Endothelial cell of umbilical vein (primary cell): ENCODE results near the gene LRRC47. TPM values are rescaled to one million over a fixed set of nuclear protein-coding genes. Genes with fewer than 3 reads are reported as not detected.

ENCODE experiments used
- BruUV-seq: library from RNA; stranded (reverse); fragments of 400-500 nt; replicated peaks from 2 replicates; lab custom pipeline; 2021; lab: Mats Ljungman, UMichigan
- CTCF ChIA-PET: fragments of 300-600, 350-600 bp; sonication (Branson Sonifier 250); formaldehyde crosslinking; loops from one replicate; lab custom pipeline; 2021; ENCODE audit warnings: antibody characterized with exemption, inconsistent platforms; lab: Charles Lee
- POLR2A ChIA-PET: fragments of 300-600, 350-600 bp; sonication (Branson Sonifier 250); formaldehyde crosslinking; loops from one replicate; lab custom pipeline; 2021; ENCODE audit warnings: antibody characterized with exemption, inconsistent platforms; lab: Charles Lee
- DNase-seq: peaks from one replicate; pipeline ENCODE4 v3.0.0-alpha.2; 2011; ENCODE audit warnings: low read depth, low spot score
- FAIRE-seq: peaks from 2 replicates; lab custom pipeline; 2011; peaks lifted over from hg19 to GRCh38; lab: Jason Lieb, UNC
- H2AFZ ChIP-seq: 2 replicates; pipeline ENCODE4 v1.6.0; 2012; ENCODE audit warnings: low read depth, low read length, control low read depth, inconsistent platforms
- H3K27ac ChIP-seq: 2 replicates; pipeline ENCODE4 v1.5.1; 2011; ENCODE audit warnings: low read depth, mild to moderate bottlenecking, control low read depth, low read length, moderate library complexity; ENCODE audit not compliant: insufficient read depth
- H3K27me3 ChIP-seq, 2 experiments: 2 replicates each; pipeline versions ENCODE4 v1.6.0 to v1.6.1; 2011; ENCODE audit warnings: low read length in 2 of 2, mixed read lengths in 1 of 2; ENCODE audit not compliant: control insufficient read depth in 2 of 2, insufficient read depth in 2 of 2
- H3K36me3 ChIP-seq, 2 experiments: 2 replicates in 1 of 2; 3 replicates in 1 of 2; pipeline ENCODE4 v1.5.1; 2011; ENCODE audit warnings: low read length in 2 of 2, mild to moderate bottlenecking in 1 of 2, moderate library complexity in 1 of 2; ENCODE audit not compliant: control insufficient read depth in 2 of 2, insufficient read depth in 2 of 2; ENCODE audit errors: extremely low read depth in 1 of 2
- H3K4me1 ChIP-seq: 3 replicates; pipeline ENCODE4 v1.5.1; 2011; ENCODE audit warnings: mild to moderate bottlenecking, low read length; ENCODE audit not compliant: control insufficient read depth, insufficient read depth; ENCODE audit errors: extremely low read depth
- H3K4me2 ChIP-seq: 2 replicates; pipeline ENCODE4 v1.6.1; 2011; ENCODE audit warnings: low read length, control low read depth, mixed read lengths; ENCODE audit not compliant: insufficient read depth
- H3K4me3 ChIP-seq, 3 experiments: fragments of 200-600 bp in 1 of 3; sonication (generic), shearing (Covaris generic) in 1 of 3; replicated peaks in 1 of 3; 2 replicates each; pipeline ENCODE4 v1.5.1; 2011 to 2016; ENCODE audit warnings: control low read depth in 3 of 3, low read length in 3 of 3, mild to moderate bottlenecking in 2 of 3, inconsistent platforms in 1 of 3, low read depth in 1 of 3, moderate library complexity in 1 of 3; ENCODE audit not compliant: insufficient read depth in 1 of 3
- H3K79me2 ChIP-seq: 2 replicates; pipeline ENCODE4 v1.6.0; 2012; ENCODE audit warnings: low read length, inconsistent platforms; ENCODE audit not compliant: control insufficient read depth, insufficient read depth
- H3K9ac ChIP-seq: replicated peaks from 2 replicates; pipeline ENCODE3; 2011; ENCODE audit warnings: low read length, control low read depth; ENCODE audit not compliant: insufficient read depth; ENCODE audit errors: extremely low read depth
- H3K9me1 ChIP-seq: replicated peaks from 3 replicates; pipeline ENCODE4 v1.6.0; 2011; ENCODE audit warnings: mild to moderate bottlenecking, low read length; ENCODE audit not compliant: control insufficient read depth, insufficient read depth; ENCODE audit errors: extremely low read depth
- H3K9me3 ChIP-seq: replicated peaks from 2 replicates; pipeline ENCODE4 v1.5.1; 2012; ENCODE audit warnings: low read length, inconsistent platforms; ENCODE audit not compliant: control insufficient read depth, insufficient read depth
- H4K20me1 ChIP-seq: replicated peaks from 2 replicates; pipeline ENCODE3; 2011; ENCODE audit warnings: mild to moderate bottlenecking, low read length; ENCODE audit not compliant: control insufficient read depth, insufficient read depth; ENCODE audit errors: extremely low read depth
- CTCF ChIP-seq, 2 donors: IDR thresholded peaks; 1 replicate in 1 of 2; 2 replicates in 1 of 2; pipeline ENCODE4 v1.5.1; 2011; ENCODE audit warnings: low read length in 2 of 2, mild to moderate bottlenecking in 2 of 2, moderate library complexity in 2 of 2, control low read depth in 1 of 2, inconsistent platforms in 1 of 2, low read depth in 1 of 2; ENCODE audit not compliant: insufficient read depth in 1 of 2; ENCODE audit errors: extremely low read depth in 1 of 2
- EZH2 ChIP-seq: IDR thresholded peaks from 2 replicates; pipeline ENCODE4 v1.6.1; 2012; ENCODE audit warnings: borderline replicate concordance, low read depth, mild to moderate bottlenecking, moderate library complexity, low read length, inconsistent platforms; ENCODE audit not compliant: severe bottlenecking
- FOS ChIP-seq: IDR thresholded peaks from 2 replicates; pipeline ENCODE4 v1.6.1; 2011; ENCODE audit warnings: mild to moderate bottlenecking, low read length, moderate library complexity, borderline replicate concordance; ENCODE audit not compliant: insufficient read depth
- GATA2 ChIP-seq: IDR thresholded peaks from 2 replicates; pipeline ENCODE4 v1.7.0; 2011; ENCODE audit warnings: low read depth, mild to moderate bottlenecking, moderate library complexity, mixed read lengths, low read length; ENCODE audit not compliant: insufficient read length, insufficient read depth
- JUN ChIP-seq: IDR thresholded peaks from 2 replicates; pipeline ENCODE4 v1.6.1; 2011; ENCODE audit warnings: borderline replicate concordance, low read depth; ENCODE audit not compliant: insufficient read length, insufficient read depth
- MYC ChIP-seq: IDR thresholded peaks from one replicate; pipeline ENCODE4 v1.6.1; 2011; ENCODE audit warnings: mild to moderate bottlenecking, low read depth, low read length
- POLR2A ChIP-seq: IDR thresholded peaks from 2 replicates; pipeline ENCODE4 v1.6.1; 2012; ENCODE audit warnings: low read depth, mild to moderate bottlenecking, control low read depth, low read length
- POLR2AphosphoS5 ChIP-seq: IDR thresholded peaks from 2 replicates; pipeline ENCODE4 v1.6.1; 2012; ENCODE audit warnings: low read depth, mild to moderate bottlenecking, control low read depth, low read length, moderate library complexity; ENCODE audit not compliant: insufficient read depth
- dilution Hi-C: fragments of 300-500 bp; cut with MboI; formaldehyde crosslinking; loops from one replicate; pipeline ENCODE4 v1.15.0; 2019; ENCODE audit warnings: low sequenced_read_pairs; ENCODE audit not compliant: extremely low pct_ligation_motif_present
- intact Hi-C: fragments of 100-400 bp; cut with micrococcal nuclease; formaldehyde crosslinking; loops from one replicate; pipeline ENCODE4 v1.10.0; 2022
- polyA plus RNA-seq, 4 experiments: library from polyadenylated mRNA; depleted of rRNA in 3 of 4; stranded (reverse) in 3 of 4; unstranded in 1 of 4; fragments of >200 nt; gene quantifications; 2 replicates each; pipeline versions ENCODE4 v1.2.1 to v1.2.3, GENCODE V29; 2011 to 2012; ENCODE audit warnings: missing spikeins in 1 of 4
- total RNA-seq: library from RNA; stranded (reverse); gene quantifications from 2 replicates; pipeline ENCODE4 v1.2.3, GENCODE V29; 2021
- TF ChIP-seq, protein P1 (sequence below): IDR thresholded peaks from 2 replicates; pipeline ENCODE4 v1.6.1; 2011; ENCODE audit not compliant: insufficient read depth, insufficient read length

Gene LRRC47
- total and polyA plus RNA-seq, 2 donors (not counting 3 experiments of a cell fraction or from before 2014, with no cell fraction given), result 23.7 to 42.5 TPM

GRCh38 chr1:3762151-3762872 is 34.0 kb downstream of the LRRC47 start:
- ChIA-PET POLR2A (no interaction called here), CTCF (interaction anchor here (1.9 kb wide), 1 partner anchor 38 kb away, joined by 6 read pairs; no protein-coding TSS in a partner anchor)
- dilution Hi-C loops (no loop called here), intact Hi-C loops (no loop called here)
- Histone ChIP-seq H3K79me2 (no peaks in the 10 kb centered on the region), H3K4me2 (no peak overlapping the region), H2AFZ (no peak overlapping the region), H4K20me1 (no peaks in the 10 kb centered on the region), H3K4me1 (no peaks in the 10 kb centered on the region), H3K36me3 (no peaks in the 10 kb centered on the region), H3K9ac (no peak overlapping the region), H3K27me3 (peaks cover 0 to 4% of the 10 kb centered on the region in 2 experiments), H3K9me1 (no peaks in the 10 kb centered on the region), H3K4me3 (no peak overlapping the region), H3K9me3 (no peaks in the 10 kb centered on the region), H3K27ac (no peak overlapping the region)
- no peak for TF ChIP-seq FOS
- no peak for TF ChIP-seq POLR2AphosphoS5
- TF ChIP-seq POLR2A, result no peak
- no peak for TF ChIP-seq GATA2
- TF ChIP-seq, protein P1, sequence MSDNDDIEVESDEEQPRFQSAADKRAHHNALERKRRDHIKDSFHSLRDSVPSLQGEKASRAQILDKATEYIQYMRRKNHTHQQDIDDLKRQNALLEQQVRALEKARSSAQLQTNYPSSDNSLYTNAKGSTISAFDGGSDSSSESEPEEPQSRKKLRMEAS, result no peak
- no peak for TF ChIP-seq CTCF (IDR thresholded peaks at IDR 0.05; ENCODE audit: extremely low read depth in 1 of 2, insufficient read depth in 1 of 2, low read depth in 1 of 2, low read length in 2 of 2)
- TF ChIP-seq EZH2, result no peak
- no peak for TF ChIP-seq JUN
- TF ChIP-seq MYC, result no peak
- FAIRE-seq (no peak), DNase-seq (no peak)
- no TSS peak for BruUV-seq
